Cerebellar cortex (tissue), 1 donor: Measurements from ENCODE around the gene SPANXA2.
"Not testable (repeated sequence)": the region's sequence is repeated elsewhere in the genome, so short reads cannot be mapped to it uniquely, and the experiment has no call there.

Experiments used
- DNase-seq: peaks from one replicate; pipeline ENCODE4 v3.0.0-alpha.2; 2015; ENCODE audit warnings: low spot score

The SPANXA2 gene

GRCh38 chrX:141589408-141589807 is at the start of gene SPANXA2:
SPANXA2 (plus strand) TSS chrX:141589708; CDS start chrX:141589768, 60 bp downstream.
- not testable (repeated sequence) for DNase-seq

DNA sequence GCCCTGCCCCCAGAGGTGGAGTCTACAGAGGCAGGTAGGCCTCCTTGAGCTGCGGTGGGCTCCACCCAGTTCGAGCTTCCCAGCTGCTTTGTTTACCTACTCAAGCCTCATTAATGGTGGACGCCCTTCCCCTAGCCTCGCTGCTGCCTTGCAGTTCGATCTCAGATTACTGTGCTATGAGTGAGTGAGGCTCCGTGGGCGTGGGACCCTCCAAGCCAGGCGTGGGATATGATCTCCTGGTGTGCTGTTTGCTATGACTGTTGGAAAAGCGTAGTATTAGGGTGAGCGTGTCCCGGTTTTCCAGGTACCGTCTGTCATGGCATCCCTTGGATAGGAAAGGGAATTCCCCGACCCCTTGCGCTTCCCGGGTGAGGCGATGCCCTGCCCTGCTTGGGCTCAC is 47.0 kb upstream of the SPANXA2 start:
- not testable (repeated sequence) for DNase-seq

GRCh38 chrX:141584638-141585037 is 4.9 kb upstream of the SPANXA2 start, which contains the start of gene SPANXA1:
SPANXA1 (minus strand) TSS chrX:141584738; CDS start chrX:141584678, 60 bp downstream.
- DNase-seq = not testable (repeated sequence)

- DNase-seq = no peak
Measured at GRCh38 chrX:141609111-141609510, 19.6 kb downstream of the SPANXA2 start.

GRCh38 chrX:141619336-141619735 is 29.8 kb downstream of the SPANXA2 start:
- no peak for DNase-seq

DNA sequence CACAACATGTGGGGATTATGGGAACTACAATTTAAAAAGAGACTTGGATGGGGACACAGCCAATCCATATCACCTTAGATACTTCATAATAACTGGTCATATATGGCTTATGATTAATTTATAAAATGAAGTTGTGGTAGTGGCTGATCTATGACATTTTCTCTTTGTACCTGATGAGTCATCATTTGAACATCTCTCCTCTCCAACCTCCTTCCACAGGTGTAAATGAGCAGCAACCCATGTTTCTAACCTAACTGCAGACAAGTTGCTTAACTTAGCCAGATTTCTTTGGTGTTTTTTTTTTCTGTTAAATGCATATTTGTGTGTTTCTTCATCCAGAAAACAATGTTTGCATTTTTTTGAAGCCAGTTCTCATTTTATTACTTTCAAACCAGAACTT is 42.6 kb downstream of the SPANXA2 start:
- DNase-seq = no peak

DNA sequence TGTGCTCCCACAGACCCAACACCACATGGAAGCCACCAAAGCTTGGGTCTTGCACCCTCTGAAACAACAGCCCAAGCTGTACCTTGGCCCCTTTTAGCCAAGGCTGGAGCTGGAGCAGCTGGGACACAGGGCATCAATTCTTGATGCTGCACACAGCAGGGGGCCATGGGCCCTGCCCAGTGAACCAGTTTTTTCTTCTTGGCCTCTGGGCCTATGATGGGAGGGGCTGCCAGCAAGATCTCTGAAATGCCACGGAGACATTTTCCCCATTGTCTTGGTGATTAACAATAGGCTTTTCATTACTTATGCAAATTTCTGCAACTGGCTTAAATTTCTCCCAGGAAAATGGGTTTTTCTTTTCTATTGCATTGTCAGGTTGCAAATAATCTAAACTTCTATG is 49.0 kb downstream of the SPANXA2 start:
- no peak for DNase-seq
